ENCODE measurements around the gene FUT1.
"Not testable (repeated sequence)": the region's sequence is repeated elsewhere in the genome, so short reads cannot be mapped to it uniquely, and the experiment has no call there.

GRCh38 chr19:48718106-48718505, 34.3 kb downstream of the FUT1 start:
- not testable (repeated sequence) for TF ChIP-seq POLR2A (IDR thresholded peaks at IDR 0.05; ENCODE audit: low read depth, low read length); TAF1 (IDR thresholded peaks at IDR 0.05; ENCODE audit: low read depth, low read length); POLR2AphosphoS5 (IDR thresholded peaks at IDR 0.05; ENCODE audit: low read depth, low read length); SPI1 (IDR thresholded peaks at IDR 0.05; ENCODE audit: low read depth, low read length); PAX5 (IDR thresholded peaks at IDR 0.05; ENCODE audit: insufficient read depth, low read length, severe bottlenecking)

Measured in GM12891 (cell line).